Thyroid gland (tissue), 4 donors: ENCODE data around the gene FZR1.

Source experiments
- POLR2A ChIP-seq, 2 donors: fragments of 450-650 bp; IDR thresholded peaks; one replicate each; pipeline ENCODE4 v1.6.1; 2017; ENCODE audit warnings: antibody characterized with exemption in 2 of 2, mild to moderate bottlenecking in 2 of 2, moderate library complexity in 1 of 2
- TF ChIP-seq, protein P1 (sequence below), 6 experiments: fragments of 200-600 bp in 3 of 6; fragments of 450-650 bp in 3 of 6; sonication (generic) in 3 of 6; IDR thresholded peaks; one replicate each; pipeline ENCODE4 v1.5.1; 2016 to 2019; ENCODE audit warnings: antibody characterized with exemption in 6 of 6, mild to moderate bottlenecking in 2 of 6, inconsistent platforms in 1 of 6, moderate library complexity in 1 of 6

DNA sequence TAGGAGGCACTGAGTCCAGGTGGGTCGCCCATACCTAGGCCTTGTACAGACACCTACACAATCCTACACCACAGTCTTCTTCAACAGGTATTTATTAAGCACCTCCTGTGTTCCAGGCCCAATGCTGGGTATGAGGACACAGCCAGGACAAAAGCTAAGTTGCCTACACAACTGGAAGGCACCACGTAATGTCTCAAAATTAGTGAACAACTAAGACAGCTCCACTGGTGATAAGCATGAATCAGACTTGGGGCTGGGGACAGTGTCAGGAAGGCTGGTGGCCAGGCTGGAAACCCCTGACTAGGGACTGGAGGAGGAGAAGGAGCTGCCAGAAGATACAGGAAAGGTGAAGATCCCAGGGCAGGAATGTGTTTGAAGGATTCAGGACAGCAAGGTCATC is 28.2 kb upstream of the FZR1 start:
- TF ChIP-seq, protein P1, sequence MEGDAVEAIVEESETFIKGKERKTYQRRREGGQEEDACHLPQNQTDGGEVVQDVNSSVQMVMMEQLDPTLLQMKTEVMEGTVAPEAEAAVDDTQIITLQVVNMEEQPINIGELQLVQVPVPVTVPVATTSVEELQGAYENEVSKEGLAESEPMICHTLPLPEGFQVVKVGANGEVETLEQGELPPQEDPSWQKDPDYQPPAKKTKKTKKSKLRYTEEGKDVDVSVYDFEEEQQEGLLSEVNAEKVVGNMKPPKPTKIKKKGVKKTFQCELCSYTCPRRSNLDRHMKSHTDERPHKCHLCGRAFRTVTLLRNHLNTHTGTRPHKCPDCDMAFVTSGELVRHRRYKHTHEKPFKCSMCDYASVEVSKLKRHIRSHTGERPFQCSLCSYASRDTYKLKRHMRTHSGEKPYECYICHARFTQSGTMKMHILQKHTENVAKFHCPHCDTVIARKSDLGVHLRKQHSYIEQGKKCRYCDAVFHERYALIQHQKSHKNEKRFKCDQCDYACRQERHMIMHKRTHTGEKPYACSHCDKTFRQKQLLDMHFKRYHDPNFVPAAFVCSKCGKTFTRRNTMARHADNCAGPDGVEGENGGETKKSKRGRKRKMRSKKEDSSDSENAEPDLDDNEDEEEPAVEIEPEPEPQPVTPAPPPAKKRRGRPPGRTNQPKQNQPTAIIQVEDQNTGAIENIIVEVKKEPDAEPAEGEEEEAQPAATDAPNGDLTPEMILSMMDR (IDR thresholded peaks at IDR 0.05): no peak
- TF ChIP-seq POLR2A (IDR thresholded peaks at IDR 0.05): no peak
